CD4-positive, alpha-beta T cell (primary cell): ENCODE data around the gene BATF. TPM values are rescaled to one million over a fixed set of nuclear protein-coding genes. Genes with fewer than 3 reads are reported as not detected.

Experiments
- ATAC-seq: fragments of 200-7000 bp; cut with Tn5 transposase; one replicate; pipeline ENCODE4 v1.10.0; 2022; ENCODE audit warnings: mild to moderate bottlenecking; ENCODE audit not compliant: poor library complexity
- CTCF ChIA-PET: fragments of 350-600 bp; sonication (Branson Sonifier 250); formaldehyde crosslinking; loops from one replicate; lab custom pipeline; 2021; ENCODE audit warnings: antibody characterized with exemption, inconsistent platforms; lab: Charles Lee
- POLR2A ChIA-PET: fragments of 350-600 bp; sonication (Branson Sonifier 250); formaldehyde crosslinking; loops from one replicate; lab custom pipeline; 2021; ENCODE audit warnings: antibody characterized with exemption, inconsistent platforms; lab: Charles Lee
- DNase-seq, 14 experiments: peaks; one replicate each; pipeline ENCODE4 v3.0.0-alpha.2; 2013 to 2020; ENCODE audit warnings: mixed read lengths in 2 of 14
- H3K27ac ChIP-seq, 2 donors: one replicate each; pipeline versions ENCODE4 v1.5.1 to v1.7.0; 2013; ENCODE audit warnings: low read length in 2 of 2, low read depth in 1 of 2, mild to moderate bottlenecking in 1 of 2
- H3K27me3 ChIP-seq, 2 experiments: 1 replicate in 1 of 2; 2 replicates in 1 of 2; pipeline versions ENCODE4 v1.6.1 to v1.7.0; 2013; ENCODE audit warnings: low read length in 2 of 2, control low read depth in 1 of 2, mild to moderate bottlenecking in 1 of 2, moderate library complexity in 1 of 2; ENCODE audit not compliant: insufficient read depth in 2 of 2, control insufficient read depth in 1 of 2
- H3K36me3 ChIP-seq: one replicate; pipeline ENCODE4 v1.6.1; 2013; ENCODE audit warnings: low read length, control low read depth; ENCODE audit not compliant: insufficient read depth
- H3K4me1 ChIP-seq: one replicate; pipeline ENCODE4 v1.6.1; 2013; ENCODE audit warnings: low read length, control low read depth; ENCODE audit not compliant: insufficient read depth
- H3K4me3 ChIP-seq: one replicate; pipeline ENCODE4 v1.5.1; 2013; ENCODE audit warnings: mild to moderate bottlenecking, low read length, moderate library complexity
- H3K9me3 ChIP-seq, 2 experiments: 1 replicate in 1 of 2; 2 replicates in 1 of 2; pipeline versions ENCODE4 v1.6.1 to v1.7.0; 2013; ENCODE audit warnings: low read length in 2 of 2, mild to moderate bottlenecking in 2 of 2, control low read depth in 1 of 2, moderate library complexity in 1 of 2; ENCODE audit not compliant: control insufficient read depth in 1 of 2, insufficient read depth in 1 of 2
- H3K27ac Mint-ChIP-seq: one replicate; pipeline ENCODE4 v1.8.0; 2020; ENCODE audit warnings: mixed read lengths
- H3K27me3 Mint-ChIP-seq: one replicate; pipeline ENCODE4 v1.8.0; 2021; ENCODE audit warnings: mixed read lengths
- H3K36me3 Mint-ChIP-seq: one replicate; pipeline ENCODE4 v1.8.0; 2021; ENCODE audit warnings: low read depth, mixed read lengths
- H3K4me1 Mint-ChIP-seq: one replicate; pipeline ENCODE4 v1.8.0; 2021; ENCODE audit warnings: low read depth, mixed read lengths
- H3K4me3 Mint-ChIP-seq: one replicate; pipeline ENCODE4 v1.8.0; 2020; ENCODE audit warnings: mild to moderate bottlenecking, mixed read lengths
- H3K9me3 Mint-ChIP-seq: one replicate; pipeline ENCODE4 v1.8.0; 2020; ENCODE audit warnings: mixed read lengths
- CTCF ChIP-seq: fragments of 200-600 bp; IDR thresholded peaks from one replicate; pipeline ENCODE4 v1.8.0; 2022; ENCODE audit warnings: antibody characterized with exemption, mild to moderate bottlenecking
- intact Hi-C, 2 experiments: fragments of 100-400 bp; cut with DNase I in 1 of 2; cut with micrococcal nuclease in 1 of 2; formaldehyde crosslinking; loops; one replicate each; pipeline versions ENCODE4 v1.15.1 to v1.9.0; 2023 to 2025; cut with DNase I, micrococcal nuclease
- total RNA-seq, 174 experiments: library from RNA in 2 of 174; stranded (reverse) in 2 of 174; gene quantifications; one replicate each; pipeline ENCODE4 v1.2.3 and lab custom pipeline; 2021 to 2026

Gene BATF
- total RNA-seq, 2 experiments from 2014 or later, result 6.7 to 7.8 TPM

- Histone ChIP-seq H3K27me3 (no peaks in the 10 kb centered on the region), H3K9me3 (no peaks in the 10 kb centered on the region), H3K4me1 (peaks cover 66% of the 10 kb centered on the region), H3K27ac (peak overlapping the region; percentile 76 to 87), H3K4me3 (peak overlapping the region; percentile 67), H3K36me3 (peaks cover 13% of the 10 kb centered on the region)
- H3K36me3 Mint-ChIP-seq, result peaks cover 42% of the 10 kb centered on the region
- intact Hi-C loops, result loop anchor here (1.0 to 5.0 kb wide), 2 partner anchors 21 to 136 kb away; no protein-coding TSS in a partner anchor
- ATAC-seq, result peak; percentile 13
- ChIA-PET CTCF (interaction anchor here (1.1 to 3.0 kb wide), 5 partner anchors 19 to 56 kb away, joined by 3 to 12 read pairs (median 5); no protein-coding TSS in a partner anchor), POLR2A (interaction anchor here (0.6 to 4.2 kb wide), 7 partner anchors 10 to 225 kb away, joined by 4 to 49 read pairs (median 8); no protein-coding TSS in a partner anchor)
- peak overlapping the region; percentile 100 for H3K4me3 Mint-ChIP-seq
- peak in 2 of 14 experiments; percentile 41 to 46 for DNase-seq
- no peaks in the 10 kb centered on the region for H3K27me3 Mint-ChIP-seq
- peaks cover 79% of the 10 kb centered on the region for H3K4me1 Mint-ChIP-seq
- no peak for TF ChIP-seq CTCF
- H3K9me3 Mint-ChIP-seq, result no peaks in the 10 kb centered on the region
- peak overlapping the region; percentile 96 for H3K27ac Mint-ChIP-seq
Observed at GRCh38 chr14:75521415-75522199, 662 bp upstream of the BATF start.

DNA sequence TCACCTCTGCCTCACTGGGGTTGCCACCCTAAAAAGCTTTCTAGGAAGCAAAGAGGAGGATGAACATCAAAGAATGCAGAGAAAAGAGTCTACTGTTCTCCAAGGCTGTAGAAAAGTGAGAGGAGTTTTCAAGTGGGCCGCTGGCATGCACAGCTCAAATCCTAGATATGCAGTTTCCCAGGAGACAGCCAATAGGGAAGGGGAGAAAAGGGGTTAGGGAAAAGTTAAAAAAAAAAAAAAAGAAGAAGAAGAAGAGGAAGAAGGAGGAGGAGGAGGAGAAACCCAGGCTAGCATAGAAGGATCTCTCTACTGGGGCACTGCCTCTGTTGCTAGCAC, 682 bp downstream of the BATF start:
- no peaks in the 10 kb centered on the region for H3K9me3 Mint-ChIP-seq
- no peaks in the 10 kb centered on the region for H3K27me3 Mint-ChIP-seq
- peak overlapping the region; percentile 76 to 87 for H3K27ac ChIP-seq
- H3K36me3 Mint-ChIP-seq, result peaks cover 53% of the 10 kb centered on the region
- H3K4me3 Mint-ChIP-seq, result peak overlapping the region; percentile 100
- ATAC-seq, result no peak
- H3K9me3 ChIP-seq, result no peaks in the 10 kb centered on the region
- ChIA-PET POLR2A (interaction anchor here (0.6 to 4.2 kb wide), 11 partner anchors 8 to 396 kb away, joined by 3 to 49 read pairs (median 6); partner anchors contain the start of genes ERG28, FLVCR2, NEK9 and TTLL5), CTCF (interaction anchor here (0.9 to 3.0 kb wide), 4 partner anchors 9 to 44 kb away, joined by 3 to 12 read pairs (median 6); no protein-coding TSS in a partner anchor)
- DNase-seq, result no peak
- peak overlapping the region; percentile 67 for H3K4me3 ChIP-seq
- TF ChIP-seq CTCF, result no peak
- peaks cover 86% of the 10 kb centered on the region for H3K4me1 Mint-ChIP-seq
- H3K36me3 ChIP-seq, result peaks cover 25% of the 10 kb centered on the region
- intact Hi-C loops, result loop anchor here (1.0 to 5.0 kb wide), 2 partner anchors 19 to 134 kb away; no protein-coding TSS in a partner anchor
- H3K4me1 ChIP-seq, result peaks cover 74% of the 10 kb centered on the region
- H3K27me3 ChIP-seq, result no peaks in the 10 kb centered on the region
- peak overlapping the region; percentile 96 for H3K27ac Mint-ChIP-seq

DNA sequence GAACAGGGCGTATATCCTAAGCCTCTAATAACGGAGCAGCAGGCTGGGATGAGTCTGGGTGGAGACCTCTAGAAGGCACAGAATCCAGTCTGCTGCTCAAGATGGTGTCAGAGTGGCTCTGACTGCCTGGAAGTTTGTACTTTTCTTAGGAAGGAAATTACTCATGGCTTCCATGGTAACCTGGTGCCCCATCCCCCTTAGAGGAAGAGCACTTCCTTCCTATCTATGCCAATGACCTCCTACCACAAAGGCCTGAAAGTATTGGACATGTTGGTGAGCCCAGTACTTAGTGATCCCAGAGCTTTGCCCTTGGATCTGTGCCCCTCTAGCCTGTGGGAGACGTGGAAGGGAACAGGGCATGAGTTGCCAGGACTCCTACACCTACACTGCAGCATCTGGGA, 1.5 kb downstream of the BATF start:
- no peaks in the 10 kb centered on the region for H3K27me3 Mint-ChIP-seq
- ChIA-PET CTCF (interaction anchor here (0.6 to 2.5 kb wide), 3 partner anchors 12 to 25 kb away, joined by 3 to 10 read pairs (median 3); no protein-coding TSS in a partner anchor), POLR2A (interaction anchor here (0.9 to 4.2 kb wide), 5 partner anchors 8 to 30 kb away, joined by 3 to 49 read pairs (median 23); no protein-coding TSS in a partner anchor)
- peaks cover 88% of the 10 kb centered on the region for H3K4me1 Mint-ChIP-seq
- H3K27me3 ChIP-seq, result no peaks in the 10 kb centered on the region
- H3K4me3 ChIP-seq, result peak overlapping the region; percentile 67
- H3K4me3 Mint-ChIP-seq, result peak overlapping the region; percentile 100
- no peak for ATAC-seq
- H3K9me3 Mint-ChIP-seq, result no peaks in the 10 kb centered on the region
- H3K9me3 ChIP-seq, result no peaks in the 10 kb centered on the region
- intact Hi-C loops, result loop anchor here in 1 of 2 experiments (2.0 to 5.0 kb wide), 2 partner anchors 19 to 134 kb away; no protein-coding TSS in a partner anchor
- TF ChIP-seq CTCF, result no peak
- peak overlapping the region; percentile 29 to 38 for H3K27ac ChIP-seq
- peak in 4 of 14 experiments; percentile 28 to 56 (median 42) for DNase-seq
- peaks cover 33% of the 10 kb centered on the region for H3K36me3 ChIP-seq
- peak overlapping the region; percentile 96 for H3K27ac Mint-ChIP-seq
- peaks cover 61% of the 10 kb centered on the region for H3K36me3 Mint-ChIP-seq
- peaks cover 74% of the 10 kb centered on the region for H3K4me1 ChIP-seq
